Hepatocyte (in vitro differentiated cells): ENCODE measurements around the gene RGS11.

Source experiments
- CTCF ChIP-seq: fragments of 200-600 bp; sonication (generic); IDR thresholded peaks from 2 replicates; pipeline ENCODE4 v1.5.1; 2016; ENCODE audit warnings: antibody characterized with exemption, mild to moderate bottlenecking; ENCODE audit not compliant: poor library complexity
- EZH2 ChIP-seq: fragments of 200-600 bp; sonication (generic); IDR thresholded peaks from 2 replicates; pipeline ENCODE4 v1.6.1; 2016; ENCODE audit warnings: antibody characterized with exemption, mild to moderate bottlenecking, borderline replicate concordance

DNA sequence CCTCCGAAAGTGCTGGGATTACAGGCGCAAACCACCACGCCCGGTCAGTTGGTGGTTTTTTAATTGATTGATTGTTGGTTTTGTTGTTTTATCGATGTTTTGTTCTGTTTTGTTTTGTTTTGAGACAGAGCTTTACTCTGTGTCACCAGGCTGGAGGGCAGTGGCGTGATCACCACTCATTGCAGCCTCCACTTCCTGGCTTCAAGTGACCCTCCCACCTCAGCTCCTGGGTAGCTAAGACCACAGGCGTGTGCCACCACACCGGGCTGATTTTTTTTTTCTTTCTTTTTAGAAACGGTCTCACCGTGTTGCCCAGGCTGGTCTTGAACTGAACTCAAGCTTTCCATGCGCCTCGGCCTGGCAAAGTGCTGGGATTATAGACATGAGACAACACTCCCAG lies 28.7 kb downstream of the RGS11 start:
- TF ChIP-seq CTCF: no peak
- no peak for TF ChIP-seq EZH2
